Measurements from ENCODE around the gene RAPGEF3.

The RAPGEF3 gene

GRCh38 chr12:47757840-47758583 lies 668 bp downstream of the RAPGEF3 start:
- TF ChIP-seq SPI1 (IDR thresholded peaks at IDR 0.05; ENCODE audit: borderline replicate concordance, low read depth): no peak
- no peak for TF ChIP-seq CTCF (IDR thresholded peaks at IDR 0.05; ENCODE audit: insufficient read depth, low read length)
- no peak for TF ChIP-seq REST (IDR thresholded peaks at IDR 0.05; ENCODE audit: insufficient replicate concordance, low read depth)
- no peak for TF ChIP-seq GABPA (IDR thresholded peaks at IDR 0.05; ENCODE audit: low read depth)
- no peak for TF ChIP-seq POLR2AphosphoS5 (IDR thresholded peaks at IDR 0.05; ENCODE audit: low read depth)
- DNase-seq (ENCODE audit: low read depth in 1 of 2, low spot score in 1 of 2): no peak
- Histone ChIP-seq H3K27me3 (ENCODE audit: insufficient read depth, poor library complexity, severe bottlenecking) (no peaks in the 10 kb centered on the region), H3K4me3 (replicated peaks; ENCODE audit: insufficient read depth, low read length) (no peak overlapping the region), H3K27ac (replicated peaks) (no peak overlapping the region)

- Histone ChIP-seq H3K27me3 (ENCODE audit: insufficient read depth, poor library complexity, severe bottlenecking) (no peaks in the 10 kb centered on the region), H3K27ac (replicated peaks) (no peak overlapping the region), H3K4me3 (replicated peaks; ENCODE audit: insufficient read depth, low read length) (no peak overlapping the region)
- TF ChIP-seq SPI1 (IDR thresholded peaks at IDR 0.05; ENCODE audit: borderline replicate concordance, low read depth) (no peak), REST (IDR thresholded peaks at IDR 0.05; ENCODE audit: insufficient replicate concordance, low read depth) (no peak), POLR2AphosphoS5 (IDR thresholded peaks at IDR 0.05; ENCODE audit: low read depth) (no peak), CTCF (IDR thresholded peaks at IDR 0.05; ENCODE audit: insufficient read depth, low read length) (no peak), GABPA (IDR thresholded peaks at IDR 0.05; ENCODE audit: low read depth) (no peak)
- DNase-seq (ENCODE audit: low read depth in 1 of 2, low spot score in 1 of 2): no peak
Observed at GRCh38 chr12:47757364-47757839, 1.3 kb downstream of the RAPGEF3 start.

GRCh38 chr12:47755655-47756562 lies 2.8 kb downstream of the RAPGEF3 start:
- TF ChIP-seq REST (IDR thresholded peaks at IDR 0.05; ENCODE audit: insufficient replicate concordance, low read depth) (no peak), POLR2AphosphoS5 (IDR thresholded peaks at IDR 0.05; ENCODE audit: low read depth) (no peak), CTCF (IDR thresholded peaks at IDR 0.05; ENCODE audit: insufficient read depth, low read length) (no peak), GABPA (IDR thresholded peaks at IDR 0.05; ENCODE audit: low read depth) (no peak), SPI1 (IDR thresholded peaks at IDR 0.05; ENCODE audit: borderline replicate concordance, low read depth) (no peak)
- DNase-seq (ENCODE audit: low read depth in 1 of 2, low spot score in 1 of 2): no peak
- Histone ChIP-seq H3K4me3 (replicated peaks; ENCODE audit: insufficient read depth, low read length) (no peak overlapping the region), H3K27me3 (ENCODE audit: insufficient read depth, poor library complexity, severe bottlenecking) (no peaks in the 10 kb centered on the region), H3K27ac (replicated peaks) (no peak overlapping the region)

All from HL-60 (cell line).